B cell (primary cell): ENCODE results near the gene ACTMAP.

Experiments used
- EZH2 ChIP-seq: IDR thresholded peaks from 2 replicates; pipeline ENCODE4 v1.6.1; 2012; ENCODE audit warnings: borderline replicate concordance, low read depth, mild to moderate bottlenecking, moderate library complexity, low read length; ENCODE audit not compliant: insufficient read depth, poor library complexity, severe bottlenecking
- TF ChIP-seq, protein P1 (sequence below): fragments of 200-600 bp; IDR thresholded peaks from one replicate; pipeline ENCODE4 v1.8.0; 2022; ENCODE audit warnings: antibody characterized with exemption, mild to moderate bottlenecking

- TF ChIP-seq, protein P1, sequence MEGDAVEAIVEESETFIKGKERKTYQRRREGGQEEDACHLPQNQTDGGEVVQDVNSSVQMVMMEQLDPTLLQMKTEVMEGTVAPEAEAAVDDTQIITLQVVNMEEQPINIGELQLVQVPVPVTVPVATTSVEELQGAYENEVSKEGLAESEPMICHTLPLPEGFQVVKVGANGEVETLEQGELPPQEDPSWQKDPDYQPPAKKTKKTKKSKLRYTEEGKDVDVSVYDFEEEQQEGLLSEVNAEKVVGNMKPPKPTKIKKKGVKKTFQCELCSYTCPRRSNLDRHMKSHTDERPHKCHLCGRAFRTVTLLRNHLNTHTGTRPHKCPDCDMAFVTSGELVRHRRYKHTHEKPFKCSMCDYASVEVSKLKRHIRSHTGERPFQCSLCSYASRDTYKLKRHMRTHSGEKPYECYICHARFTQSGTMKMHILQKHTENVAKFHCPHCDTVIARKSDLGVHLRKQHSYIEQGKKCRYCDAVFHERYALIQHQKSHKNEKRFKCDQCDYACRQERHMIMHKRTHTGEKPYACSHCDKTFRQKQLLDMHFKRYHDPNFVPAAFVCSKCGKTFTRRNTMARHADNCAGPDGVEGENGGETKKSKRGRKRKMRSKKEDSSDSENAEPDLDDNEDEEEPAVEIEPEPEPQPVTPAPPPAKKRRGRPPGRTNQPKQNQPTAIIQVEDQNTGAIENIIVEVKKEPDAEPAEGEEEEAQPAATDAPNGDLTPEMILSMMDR = no peak
- no peak for TF ChIP-seq EZH2
Observed at GRCh38 chr19:40777937-40778705, 27.8 kb upstream of the ACTMAP start, which contains the start of gene RAB4B.
